HUDEP-2 (cell line): Measurements from ENCODE around the gene ZNF471.

Experiments
- DNase-seq, 76 experiments: peaks; one replicate each; lab custom pipeline; 2025; ENCODE audit not compliant: unreplicated experiment in 76 of 76; lab: John Stamatoyannopoulos, UW

ZNF471 gene

DNA sequence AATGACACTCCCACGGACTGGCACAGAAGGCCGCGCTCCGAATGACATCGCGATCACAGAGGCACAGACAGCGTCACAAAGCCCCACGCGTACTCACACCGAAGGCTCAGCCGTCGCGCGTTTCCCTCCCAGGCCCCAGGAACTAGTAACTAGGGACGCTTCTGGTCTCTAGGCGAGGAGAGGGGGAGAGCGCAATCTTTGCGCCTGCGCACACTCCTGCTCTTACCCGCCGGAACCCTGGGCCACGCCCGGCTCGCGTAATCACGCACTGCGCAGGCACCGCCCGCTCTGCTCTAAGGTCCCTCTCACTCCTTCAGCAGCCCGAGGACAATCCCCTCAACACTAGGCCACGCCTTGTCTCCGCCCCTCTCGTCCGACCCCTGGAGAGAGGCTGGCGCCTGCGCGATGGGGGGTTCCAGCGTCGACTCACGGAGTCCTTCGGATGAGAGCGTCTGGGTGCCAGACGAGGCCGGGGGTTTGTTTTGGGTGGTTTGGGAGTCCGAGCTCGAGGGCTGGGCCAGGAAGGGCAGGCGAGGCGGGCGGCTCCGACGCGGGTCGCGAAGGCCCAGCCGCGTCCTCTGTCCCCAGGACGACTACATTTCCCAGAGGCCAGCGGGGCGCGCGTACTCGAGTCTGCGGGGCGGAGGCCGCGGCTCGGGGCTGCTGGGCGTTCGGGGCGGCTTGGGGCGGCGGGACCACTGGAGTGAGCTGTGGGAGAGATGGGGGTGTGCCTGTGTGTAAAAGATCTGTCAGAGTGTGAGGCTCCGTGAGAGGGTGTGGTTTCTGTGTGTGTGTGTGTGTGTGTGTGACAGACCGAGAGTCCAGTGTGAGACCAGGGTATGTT, at the start of gene ZNF471:
ZNF471 (plus strand) TSS at position 410 of the 844 bp plus-strand sequence. CDS start 3,717 bp downstream, outside the sequence.
- DNase-seq, result peak in 74 of 76 experiments; percentile 19 to 99 (median 93)

DNA sequence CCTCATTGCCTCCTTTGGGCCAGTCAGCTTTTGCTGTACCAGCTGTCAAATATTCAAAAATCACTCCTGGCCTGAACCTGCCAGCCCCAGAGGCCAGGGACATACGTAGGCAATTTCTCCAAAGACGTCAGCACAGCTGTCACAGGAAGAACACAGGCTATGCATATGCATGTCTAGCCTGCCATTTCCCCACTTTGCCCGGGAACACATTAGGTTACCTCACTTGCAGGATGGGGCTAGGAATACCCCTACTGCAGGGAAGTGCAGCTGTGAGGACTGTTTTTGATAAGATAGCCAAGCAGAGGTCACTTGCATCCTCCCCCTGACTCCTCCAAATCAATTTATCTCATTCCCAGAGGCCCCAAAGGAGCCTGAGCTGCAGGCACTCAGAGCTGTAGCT, 33.3 kb upstream of the ZNF471 start:
- DNase-seq, result no peak

DNA sequence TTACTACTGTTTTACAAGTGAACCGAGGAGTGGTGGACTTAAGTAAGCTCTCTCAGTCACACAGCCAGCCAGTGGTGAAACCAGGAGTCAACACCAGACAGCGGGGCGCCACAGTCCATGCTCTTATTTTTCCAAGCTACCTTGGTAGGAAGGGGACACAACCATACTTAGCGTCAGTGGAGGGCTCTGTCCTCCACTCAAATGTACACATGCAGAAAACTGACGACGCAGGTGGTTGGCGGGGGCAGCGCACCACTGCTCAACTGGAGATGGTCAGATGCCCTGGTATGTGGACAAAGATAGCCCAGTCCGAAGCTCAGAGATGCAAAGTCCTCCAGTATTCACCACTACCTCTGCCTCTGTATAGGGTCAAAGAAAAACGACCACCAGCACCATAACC, 31.6 kb upstream of the ZNF471 start:
- DNase-seq, result no peak

DNA sequence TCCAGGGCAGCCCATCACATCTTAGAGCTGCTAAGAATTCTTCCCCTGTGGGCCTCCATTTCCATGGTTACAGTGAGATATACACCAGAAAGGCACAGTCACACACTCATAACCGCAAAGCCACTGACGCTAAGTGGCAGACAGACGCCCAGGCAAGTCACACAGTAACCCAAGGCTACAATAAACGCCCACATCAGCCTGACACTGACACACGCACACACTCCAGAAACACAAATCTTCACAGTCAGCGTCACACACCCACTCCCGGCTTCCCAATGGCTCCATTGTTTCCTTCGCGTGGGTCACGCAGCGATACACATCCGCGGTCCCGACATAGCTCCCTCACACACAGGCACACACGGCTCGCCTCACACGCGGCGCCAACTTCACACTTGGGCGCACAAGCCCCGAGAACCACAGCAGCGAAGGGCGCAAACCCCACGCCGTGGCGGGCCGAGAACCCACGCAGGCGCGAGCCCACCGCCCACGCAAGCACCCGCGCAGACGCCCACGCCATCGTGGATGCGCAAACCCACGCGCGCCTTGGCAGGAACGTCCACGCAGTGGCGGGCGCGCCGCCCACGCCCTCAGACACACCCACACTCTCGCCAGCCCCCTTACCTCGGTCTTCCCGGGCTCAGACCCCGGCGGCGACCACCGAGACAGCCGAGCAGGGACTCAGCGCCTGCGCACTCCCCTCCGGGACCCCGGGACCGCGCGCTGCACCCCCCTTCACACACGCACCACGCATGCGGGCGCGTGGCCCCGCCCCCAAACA, 30.8 kb upstream of the ZNF471 start, which contains the start of gene ZNF667:
ZNF667 (minus strand) TSS at position 695 of the 778 bp plus-strand sequence. CDS start 14,975 bp downstream, outside the sequence.
- DNase-seq, result peak in 50 of 76 experiments; percentile 4 to 71 (median 35)

DNA sequence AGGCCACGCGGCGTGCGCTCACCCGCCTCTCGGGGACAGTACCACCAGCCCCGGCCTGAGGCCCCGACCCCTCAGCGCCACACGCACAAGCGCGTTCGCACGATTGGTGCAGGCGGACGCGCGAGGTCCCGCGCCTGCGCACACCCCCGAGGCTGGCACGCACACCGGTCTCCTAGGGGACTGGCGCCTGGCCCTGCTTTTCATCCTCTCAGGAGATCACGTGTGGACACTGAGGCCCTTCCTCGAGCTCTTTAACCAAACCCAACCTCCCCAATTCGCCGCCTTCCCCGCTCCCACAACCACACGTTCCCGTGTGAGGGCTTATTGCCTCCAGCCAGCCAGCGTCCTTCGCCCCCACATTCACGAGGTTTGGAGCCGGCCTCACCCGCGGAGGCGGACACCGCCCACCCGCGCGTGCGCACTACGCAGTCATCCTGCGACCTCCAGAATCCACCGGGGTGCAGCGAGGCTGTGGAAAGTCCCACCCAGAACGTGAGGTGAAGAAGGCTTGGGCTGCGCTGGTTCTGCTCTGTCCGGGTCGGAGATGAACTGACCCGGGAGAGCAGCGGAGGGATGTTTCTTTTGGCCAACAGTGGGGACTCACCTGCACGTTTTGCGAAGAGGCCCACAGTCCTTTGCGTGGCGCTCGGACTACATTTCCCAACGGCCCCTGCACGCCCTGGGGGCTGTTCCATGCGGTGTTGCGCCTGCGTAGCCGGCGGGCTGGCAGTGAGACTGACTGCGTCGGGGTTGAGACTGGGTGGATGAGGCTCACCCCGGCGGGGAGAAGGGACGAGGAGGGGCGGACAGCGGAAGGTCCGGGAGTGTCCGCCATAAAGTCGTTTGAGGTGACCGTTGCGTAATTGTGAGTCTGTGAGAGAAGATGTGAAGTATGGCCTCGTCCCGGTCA, 30.0 kb upstream of the ZNF471 start:
- peak in 74 of 76 experiments; percentile 50 to 99 (median 89) for DNase-seq

DNA sequence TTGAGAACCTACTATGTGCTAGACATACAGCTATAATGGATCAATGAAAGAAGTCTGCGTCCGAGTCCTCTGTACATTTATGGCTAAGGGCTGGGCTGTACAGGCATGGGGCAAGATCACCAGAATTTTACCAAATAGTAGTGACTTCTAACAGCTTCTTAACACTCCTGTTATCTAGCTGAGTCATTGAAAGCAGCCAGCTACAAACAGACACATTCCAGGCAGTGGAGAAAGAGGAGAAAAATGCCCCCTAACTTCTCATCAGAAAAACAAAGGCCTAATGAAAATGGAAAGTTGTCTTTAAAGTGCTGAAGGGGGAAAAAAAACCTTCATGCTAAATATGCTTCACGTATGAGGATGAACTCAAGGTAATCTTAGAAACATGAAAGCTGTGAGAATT, 16.3 kb upstream of the ZNF471 start:
- no peak for DNase-seq

DNA sequence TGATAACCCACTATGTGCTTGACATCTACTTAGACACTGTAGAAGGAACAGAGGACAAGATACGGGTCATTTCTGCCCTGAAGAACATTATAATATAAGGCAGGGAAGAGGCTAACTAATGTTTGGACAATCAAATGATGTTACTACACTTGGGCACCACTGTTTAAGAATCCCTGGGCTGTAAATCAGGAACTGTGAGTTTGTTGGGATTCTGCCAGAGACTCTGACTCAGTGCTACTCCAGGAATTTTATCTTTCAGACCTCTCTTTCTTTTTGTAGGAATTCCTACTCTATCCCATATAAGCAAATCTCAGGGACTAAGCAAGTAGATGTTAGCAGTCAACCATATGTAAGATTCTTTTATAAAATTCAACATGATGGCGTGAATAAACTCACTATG, 3.1 kb upstream of the ZNF471 start:
- DNase-seq, result no peak

DNA sequence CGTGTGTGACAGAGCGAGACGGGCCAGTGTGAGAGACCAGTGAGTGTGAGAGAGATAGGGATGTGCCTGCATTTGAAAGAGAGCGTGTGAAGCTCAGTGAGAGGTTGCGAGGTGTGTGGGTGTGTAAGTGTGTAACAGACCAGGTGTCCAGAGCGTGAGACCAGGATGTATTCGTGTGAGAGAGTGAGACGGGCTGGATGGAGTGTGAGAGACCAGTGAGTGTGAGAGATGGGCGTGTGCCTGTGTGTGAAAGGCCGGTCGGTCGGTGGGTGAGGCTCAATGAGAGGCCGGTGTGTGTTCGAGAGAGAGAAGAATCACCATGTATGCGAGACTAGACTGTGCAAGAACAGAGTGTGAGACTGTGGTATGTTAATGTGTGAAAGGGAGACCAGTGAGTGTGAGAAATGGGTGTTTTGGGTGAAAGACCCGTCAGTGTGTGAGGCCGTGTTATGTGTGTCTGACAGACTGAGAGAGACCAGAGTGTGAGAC, 679 bp downstream of the ZNF471 start:
- peak in 2 of 76 experiments; percentile 17 to 45 for DNase-seq

DNA sequence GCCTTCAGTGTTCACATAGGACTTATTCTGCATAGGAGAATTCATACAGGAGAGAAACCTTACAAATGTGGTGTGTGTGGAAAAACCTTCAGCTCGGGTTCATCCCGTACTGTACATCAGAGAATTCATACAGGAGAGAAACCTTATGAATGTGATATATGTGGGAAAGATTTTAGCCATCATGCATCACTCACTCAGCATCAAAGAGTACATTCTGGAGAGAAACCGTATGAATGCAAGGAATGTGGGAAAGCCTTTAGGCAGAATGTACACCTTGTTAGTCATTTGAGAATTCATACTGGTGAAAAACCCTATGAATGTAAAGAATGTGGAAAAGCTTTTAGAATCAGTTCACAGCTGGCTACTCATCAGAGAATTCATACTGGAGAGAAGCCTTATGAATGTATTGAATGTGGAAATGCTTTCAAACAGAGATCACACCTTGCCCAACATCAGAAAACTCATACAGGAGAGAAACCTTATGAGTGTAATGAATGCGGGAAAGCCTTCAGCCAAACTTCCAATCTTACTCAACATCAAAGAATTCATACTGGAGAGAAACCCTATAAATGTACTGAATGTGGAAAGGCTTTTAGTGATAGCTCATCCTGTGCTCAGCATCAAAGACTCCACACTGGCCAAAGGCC, 17.7 kb downstream of the ZNF471 start:
- no peak for DNase-seq

DNA sequence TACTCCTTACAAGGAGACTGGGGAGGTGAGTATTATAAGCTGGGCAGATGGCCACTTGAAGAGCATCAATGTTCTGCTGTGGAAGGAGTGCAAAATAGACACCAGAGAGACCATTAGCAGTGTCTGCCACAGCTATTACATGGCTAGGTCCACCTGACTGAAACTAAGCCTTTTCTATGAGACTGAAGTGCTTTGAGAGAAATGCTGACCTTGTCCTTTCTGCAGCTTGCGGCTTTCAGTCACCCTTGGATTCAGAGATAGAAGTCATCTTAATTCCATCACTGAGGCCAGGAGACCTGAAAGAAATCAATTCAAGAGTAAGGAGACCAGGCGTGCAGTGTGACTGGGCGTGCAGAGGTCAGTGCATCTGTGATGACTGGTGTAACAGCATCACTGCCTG, 29.8 kb downstream of the ZNF471 start:
- DNase-seq, result no peak

DNA sequence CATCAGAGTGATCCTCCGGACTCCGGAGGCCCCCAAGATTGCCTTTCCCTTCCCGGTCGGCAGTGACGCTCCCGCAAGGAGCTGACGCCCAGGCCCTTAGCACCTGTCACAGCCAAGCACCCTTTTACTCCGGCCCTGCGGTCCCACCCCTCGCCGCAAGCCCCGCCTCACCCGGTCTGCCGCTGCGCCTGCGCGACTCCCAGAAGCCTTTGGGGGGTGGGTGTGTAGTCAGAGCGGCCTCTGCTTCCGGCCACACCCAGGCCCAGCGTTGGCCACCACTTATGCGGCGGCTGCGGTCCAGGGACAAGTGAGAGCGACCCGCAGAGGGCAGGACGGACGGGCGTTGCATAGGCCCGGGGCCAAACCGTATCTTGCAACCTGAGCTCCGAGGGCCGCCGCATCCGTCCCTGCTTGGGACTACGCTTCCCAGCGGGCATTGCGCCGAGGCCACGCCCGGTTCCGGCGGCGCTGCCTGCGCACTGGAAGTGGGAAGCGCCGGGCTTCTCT, 30.7 kb downstream of the ZNF471 start:
- peak in 50 of 76 experiments; percentile 2 to 91 (median 52) for DNase-seq

DNA sequence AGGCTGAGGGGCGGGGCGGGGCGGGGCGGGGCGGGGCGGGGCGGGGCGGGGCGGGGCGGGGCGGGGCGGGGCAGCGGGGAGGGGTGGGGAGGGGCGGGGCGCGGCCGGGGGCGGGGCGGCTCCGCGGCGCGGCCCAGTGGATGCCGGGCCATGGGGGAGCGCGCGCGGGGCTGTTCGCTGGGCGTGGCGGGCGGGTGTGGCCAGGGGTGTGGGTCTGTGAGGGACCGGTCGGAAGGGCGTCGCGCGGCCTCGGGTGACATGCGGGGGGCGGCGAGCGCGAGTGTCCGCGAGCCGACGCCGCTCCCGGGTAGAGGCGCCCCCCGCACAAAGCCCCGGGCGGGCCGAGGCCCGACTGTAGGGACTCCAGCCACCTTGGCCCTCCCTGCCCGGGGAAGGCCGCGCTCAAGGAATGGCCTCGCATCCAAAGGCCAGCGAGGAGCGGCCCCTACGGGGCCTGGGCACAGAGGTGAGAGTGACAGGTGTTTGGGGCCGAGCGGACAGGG, 31.2 kb downstream of the ZNF471 start, which contains the start of gene ZFP28:
ZFP28 (plus strand) TSS at position 188 of the 503 bp plus-strand sequence; CDS start at position 259, 71 bp downstream.
- DNase-seq, result peak in 25 of 76 experiments; percentile 19 to 87 (median 58)

DNA sequence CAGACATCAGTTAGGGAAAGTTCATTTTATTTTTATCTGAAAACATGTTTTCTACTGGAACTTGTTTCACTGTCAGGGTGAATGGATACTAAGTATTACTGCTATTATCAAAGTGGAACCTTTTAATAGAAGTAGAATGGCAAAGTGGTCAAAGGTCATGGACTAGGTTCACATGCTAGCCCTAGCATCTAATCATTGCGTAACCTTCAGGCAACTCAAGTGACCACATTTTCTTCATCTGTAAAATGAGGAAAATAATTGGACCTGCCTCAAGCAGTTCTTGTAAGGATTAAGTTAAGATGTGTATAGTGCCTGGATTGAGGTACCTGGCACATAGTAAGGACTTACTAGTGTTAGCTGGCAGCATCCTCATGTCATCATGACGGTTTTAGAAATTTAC, 36.1 kb downstream of the ZNF471 start:
- DNase-seq, result no peak

DNA sequence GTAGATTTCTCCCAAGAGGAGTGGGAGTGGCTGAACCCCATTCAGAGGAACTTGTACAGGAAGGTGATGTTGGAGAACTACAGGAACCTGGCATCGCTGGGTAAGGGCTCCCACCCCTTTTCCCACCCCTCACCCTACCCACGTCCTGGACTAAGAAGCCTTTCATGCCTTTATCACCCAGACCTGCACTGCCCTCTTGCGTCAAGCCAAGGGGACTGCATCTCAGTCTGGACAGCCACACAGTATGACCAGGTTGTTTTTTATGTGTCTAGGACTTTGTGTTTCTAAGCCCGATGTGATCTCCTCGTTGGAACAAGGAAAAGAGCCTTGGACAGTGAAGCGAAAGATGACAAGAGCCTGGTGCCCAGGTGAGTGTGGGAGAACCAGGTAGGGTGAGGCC, 39.9 kb downstream of the ZNF471 start:
- no peak for DNase-seq

DNA sequence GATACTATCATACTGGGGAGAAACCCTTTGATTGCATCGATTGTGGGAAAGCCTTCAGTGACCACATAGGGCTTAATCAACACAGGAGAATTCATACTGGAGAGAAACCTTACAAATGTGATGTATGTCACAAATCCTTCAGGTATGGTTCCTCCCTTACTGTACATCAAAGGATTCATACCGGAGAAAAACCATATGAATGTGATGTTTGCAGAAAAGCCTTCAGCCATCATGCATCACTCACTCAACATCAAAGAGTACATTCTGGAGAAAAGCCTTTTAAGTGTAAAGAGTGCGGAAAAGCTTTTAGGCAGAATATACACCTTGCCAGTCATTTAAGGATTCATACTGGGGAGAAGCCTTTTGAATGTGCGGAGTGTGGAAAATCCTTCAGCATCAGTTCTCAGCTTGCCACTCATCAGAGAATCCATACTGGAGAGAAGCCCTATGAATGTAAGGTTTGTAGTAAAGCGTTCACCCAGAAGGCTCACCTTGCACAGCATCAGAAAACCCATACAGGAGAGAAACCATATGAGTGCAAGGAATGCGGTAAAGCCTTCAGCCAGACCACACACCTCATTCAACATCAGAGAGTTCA, 46.7 kb downstream of the ZNF471 start:
- no peak for DNase-seq

DNA sequence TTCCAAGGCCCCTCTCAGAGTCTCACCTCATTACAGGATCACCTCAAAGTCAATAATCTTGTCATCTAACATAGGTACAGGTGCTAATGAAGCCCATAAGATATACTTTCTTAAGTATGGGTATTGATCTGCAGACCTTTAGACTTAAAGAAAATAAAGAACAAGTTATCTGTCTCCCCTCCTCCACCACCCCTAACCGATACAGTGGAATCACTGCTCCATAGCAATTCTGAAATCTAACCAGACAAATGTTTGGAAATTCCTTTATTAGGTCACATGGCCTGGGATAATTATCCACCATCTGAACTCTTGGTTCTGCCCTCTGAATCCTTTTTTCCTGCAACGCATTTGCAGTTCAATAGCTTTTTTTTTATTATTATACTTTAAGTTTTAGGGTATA, 55.1 kb downstream of the ZNF471 start:
- DNase-seq, result no peak

DNA sequence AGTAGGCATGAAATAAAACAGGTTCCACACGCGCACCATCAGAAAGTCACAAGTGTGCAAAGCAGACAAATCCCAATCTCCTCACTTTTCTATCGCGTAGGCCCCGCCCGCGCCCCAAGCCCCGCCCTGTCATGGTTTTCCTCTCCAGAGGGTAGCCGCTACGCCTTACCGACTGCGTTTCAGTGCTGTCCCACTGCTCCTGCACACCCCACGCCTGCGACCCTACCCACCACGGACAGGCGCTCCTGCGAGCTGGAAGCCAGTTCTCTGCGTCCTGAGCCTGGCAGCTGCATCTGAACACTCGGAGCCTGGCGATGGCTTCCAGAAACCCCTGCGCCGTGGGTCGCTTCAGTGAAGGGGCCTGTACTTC, 59.2 kb downstream of the ZNF471 start:
- peak in 20 of 76 experiments; percentile 6 to 70 (median 29) for DNase-seq

DNA sequence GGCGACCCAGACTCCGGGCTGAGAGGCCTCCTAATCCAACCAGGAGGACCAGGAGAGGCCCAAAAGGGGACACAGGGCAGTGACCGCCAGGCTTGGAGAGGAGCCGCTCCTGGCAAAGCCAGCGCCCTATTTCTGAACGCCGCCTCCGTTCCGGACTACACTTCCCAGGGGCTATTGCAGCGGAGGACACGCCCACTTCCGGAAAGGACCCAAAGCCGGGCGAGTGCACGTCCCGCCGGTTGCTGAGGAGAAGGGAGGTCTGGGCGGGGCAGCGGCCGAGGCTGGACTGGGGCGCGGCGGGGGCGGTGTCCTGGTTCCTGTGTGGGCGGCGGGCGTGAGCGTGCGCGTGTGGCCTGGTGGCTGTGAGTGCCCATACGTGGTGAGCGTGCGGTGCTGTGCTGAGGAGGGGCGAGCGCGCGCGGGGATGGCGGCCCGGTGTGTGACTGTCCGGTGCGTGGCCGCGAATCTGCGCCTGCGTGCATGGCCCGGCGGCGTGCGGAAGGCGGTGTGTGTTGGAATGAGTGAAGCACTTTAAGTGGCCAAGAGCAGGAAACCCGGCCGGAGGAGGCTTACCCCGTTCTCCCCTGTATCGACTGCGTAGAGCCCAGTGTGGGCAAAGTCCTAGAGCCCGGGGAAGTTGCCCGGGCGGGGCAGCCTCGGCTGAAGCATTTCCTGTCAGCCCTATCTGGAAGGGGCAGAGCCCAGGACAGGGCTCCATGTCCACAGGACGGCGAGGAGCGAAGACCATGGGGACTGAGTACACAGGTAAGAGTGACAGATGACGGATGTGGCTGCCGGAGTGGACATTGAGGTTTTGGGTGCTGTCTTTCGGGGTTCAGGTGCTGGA, 59.8 kb downstream of the ZNF471 start, which contains the start of gene ZNF470:
ZNF470 (plus strand) TSS at position 195 of the 847 bp plus-strand sequence. CDS start 2,844 bp downstream, outside the sequence.
- peak in 74 of 76 experiments; percentile 7 to 97 (median 85) for DNase-seq
